Measurements from ENCODE around the gene POMP. TPM values are rescaled to one million over a fixed set of nuclear protein-coding genes. Genes with fewer than 3 reads are reported as not detected.

The POMP gene
- total and polyA plus RNA-seq, 5 donors from 2014 or later = 27.3 to 138 (median 107) TPM

GRCh38 chr13:28618230-28618994 lies 40.5 kb upstream of the POMP start:
- H3K36me3 ChIP-seq (ENCODE audit: control insufficient read depth, insufficient read depth, low read length) = no peaks in the 10 kb centered on the region
- H3K27ac Mint-ChIP-seq = no peak overlapping the region

DNA sequence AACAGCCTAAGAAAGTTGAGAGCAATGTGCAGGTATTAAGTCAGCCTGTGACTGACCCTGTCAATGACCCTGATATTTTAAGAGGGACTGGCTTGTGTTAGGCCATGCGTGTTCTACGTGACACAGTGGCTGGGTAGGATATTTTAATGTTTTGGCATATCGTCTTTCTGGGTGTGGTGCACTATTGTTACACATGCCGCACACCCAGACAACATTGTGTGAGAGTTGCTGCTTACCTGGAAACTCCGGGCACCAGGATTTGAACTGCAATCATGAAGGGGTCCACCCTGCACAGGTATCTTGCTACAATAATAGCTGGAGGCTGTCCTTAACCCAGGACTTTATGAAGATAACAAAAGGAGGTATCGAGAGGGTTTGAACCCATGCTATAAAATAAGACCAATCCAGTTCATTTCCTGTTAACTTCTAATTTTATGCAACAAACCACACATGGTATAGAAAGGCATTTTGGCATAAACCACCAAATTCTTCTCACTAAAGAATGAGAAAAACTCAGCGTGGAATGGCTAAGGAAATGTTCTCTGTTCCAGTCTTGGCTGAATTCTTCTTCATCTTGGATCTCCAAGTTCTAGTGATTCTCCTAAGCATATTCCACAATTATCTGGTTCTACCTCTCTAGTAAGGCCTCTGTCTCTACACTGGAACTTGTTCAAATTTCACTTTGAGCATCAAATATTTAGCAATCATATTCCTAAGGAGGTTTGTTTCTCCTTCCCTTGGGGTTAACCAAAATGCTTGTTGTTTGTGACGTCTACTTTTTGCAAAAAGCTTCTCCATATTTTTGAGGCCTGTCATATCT lies 38.7 kb upstream of the POMP start:
- no peak overlapping the region for H3K27ac ChIP-seq (ENCODE audit: insufficient read depth, low read length, poor library complexity, severe bottlenecking)
- Mint-ChIP-seq H3K27ac (no peak overlapping the region), H3K4me1 (peaks cover 0 to 5% (median 3%) of the 10 kb centered on the region in 4 donors)

More at GRCh38 chr13:28618230-28618994, 40.5 kb upstream of the POMP start:
- Mint-ChIP-seq H3K4me1 (peaks cover 0 to under 1% (median 0%) of the 10 kb centered on the region in 4 donors), H3K27me3 (no peaks in the 10 kb centered on the region), H3K36me3 (no peaks in the 10 kb centered on the region), H3K4me3 (no peak overlapping the region), H3K9me3 (peaks cover 0 to 1% (median 0%) of the 10 kb centered on the region in 7 donors)
- H3K27ac ChIP-seq (ENCODE audit: insufficient read depth, low read length, poor library complexity, severe bottlenecking) = no peak overlapping the region
- ATAC-seq (ENCODE audit: low read depth in 2 of 2) (no peak), DNase-seq (no peak)
- no peaks in the 10 kb centered on the region for H3K27me3 ChIP-seq (ENCODE audit: control insufficient read depth, insufficient read depth, low read length)
- no peaks in the 10 kb centered on the region for H3K9me3 ChIP-seq (ENCODE audit: control insufficient read depth in 2 of 2, low read length in 2 of 2)
- no peak overlapping the region for H3K4me3 ChIP-seq (ENCODE audit: low read depth, low read length)
- no peaks in the 10 kb centered on the region for H3K4me1 ChIP-seq (ENCODE audit: control insufficient read depth, insufficient read depth, low read length, poor library complexity, severe bottlenecking)

DNA sequence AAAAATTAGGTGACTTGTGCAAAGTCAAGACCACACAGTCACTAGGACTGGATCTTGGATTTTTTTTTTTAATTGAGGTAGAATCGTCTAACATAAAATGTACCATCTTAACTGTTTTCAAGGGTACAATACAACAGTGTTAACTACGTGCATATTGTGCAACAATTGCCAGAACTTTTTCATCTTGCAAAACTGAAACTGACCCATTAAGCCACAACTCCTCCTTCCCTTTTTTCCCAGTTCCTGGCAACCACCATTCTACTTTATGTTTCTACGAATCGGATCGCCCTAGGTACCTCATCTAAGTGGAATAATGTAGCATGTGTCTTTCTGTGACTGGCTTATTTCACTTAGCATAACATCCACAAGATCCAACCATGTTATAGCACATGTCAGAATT lies 37.5 kb upstream of the POMP start:
- Histone ChIP-seq H3K4me3 (ENCODE audit: low read depth, low read length) (no peak overlapping the region), H3K36me3 (ENCODE audit: control insufficient read depth, insufficient read depth, low read length) (no peaks in the 10 kb centered on the region), H3K27ac (ENCODE audit: insufficient read depth, low read length, poor library complexity, severe bottlenecking) (no peak overlapping the region), H3K4me1 (ENCODE audit: control insufficient read depth, insufficient read depth, low read length, poor library complexity, severe bottlenecking) (no peaks in the 10 kb centered on the region), H3K9me3 (ENCODE audit: control insufficient read depth in 2 of 2, low read length in 2 of 2) (no peaks in the 10 kb centered on the region), H3K27me3 (ENCODE audit: control insufficient read depth, insufficient read depth, low read length) (no peaks in the 10 kb centered on the region)
- no peaks in the 10 kb centered on the region for H3K27me3 Mint-ChIP-seq
- ATAC-seq (ENCODE audit: low read depth in 2 of 2) (no peak), DNase-seq (no peak)
- H3K36me3 Mint-ChIP-seq = no peaks in the 10 kb centered on the region
- no peak overlapping the region for H3K27ac Mint-ChIP-seq
- peaks cover 0 to 5% (median 3%) of the 10 kb centered on the region in 4 donors for H3K4me1 Mint-ChIP-seq
- H3K4me3 Mint-ChIP-seq = no peak overlapping the region
- peaks cover 0 to 1% (median 0%) of the 10 kb centered on the region in 7 donors for H3K9me3 Mint-ChIP-seq

More for the DNA sequence above, 38.7 kb upstream of the POMP start:
- H3K9me3 Mint-ChIP-seq = peaks cover 0 to 1% (median 0%) of the 10 kb centered on the region in 7 donors
- H3K4me1 ChIP-seq (ENCODE audit: control insufficient read depth, insufficient read depth, low read length, poor library complexity, severe bottlenecking) = no peaks in the 10 kb centered on the region
- no peaks in the 10 kb centered on the region for H3K36me3 Mint-ChIP-seq
- no peaks in the 10 kb centered on the region for H3K27me3 Mint-ChIP-seq
- no peaks in the 10 kb centered on the region for H3K27me3 ChIP-seq (ENCODE audit: control insufficient read depth, insufficient read depth, low read length)
- DNase-seq (no peak), ATAC-seq (ENCODE audit: low read depth in 2 of 2) (no peak)
- H3K9me3 ChIP-seq (ENCODE audit: control insufficient read depth in 2 of 2, low read length in 2 of 2) = no peaks in the 10 kb centered on the region
- no peaks in the 10 kb centered on the region for H3K36me3 ChIP-seq (ENCODE audit: control insufficient read depth, insufficient read depth, low read length)
- H3K4me3 ChIP-seq (ENCODE audit: low read depth, low read length) = no peak overlapping the region
- H3K4me3 Mint-ChIP-seq = no peak overlapping the region

DNA sequence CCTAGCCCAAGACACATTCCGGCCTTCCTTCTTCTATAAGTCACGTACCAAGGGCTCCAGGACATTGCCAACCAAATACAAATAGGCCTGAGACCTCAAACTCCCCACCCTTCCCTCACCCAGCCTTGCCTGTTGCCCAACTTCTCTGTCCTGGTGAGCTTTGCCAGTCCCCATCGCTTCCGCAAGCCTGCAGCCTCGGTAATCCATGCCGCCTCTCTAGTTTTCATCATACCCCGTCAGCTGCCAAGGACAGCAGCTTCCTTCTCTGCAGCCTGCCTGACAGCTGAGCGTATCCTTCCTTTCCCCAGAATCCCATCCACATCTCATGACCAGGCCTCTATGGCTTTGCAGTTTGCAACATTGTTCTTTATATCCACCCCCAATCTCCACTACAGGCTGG lies 36.6 kb upstream of the POMP start:
- no peak overlapping the region for H3K4me3 Mint-ChIP-seq
- Histone ChIP-seq H3K4me1 (ENCODE audit: control insufficient read depth, insufficient read depth, low read length, poor library complexity, severe bottlenecking) (no peaks in the 10 kb centered on the region), H3K27ac (ENCODE audit: insufficient read depth, low read length, poor library complexity, severe bottlenecking) (no peak overlapping the region), H3K27me3 (ENCODE audit: control insufficient read depth, insufficient read depth, low read length) (no peaks in the 10 kb centered on the region), H3K36me3 (ENCODE audit: control insufficient read depth, insufficient read depth, low read length) (no peaks in the 10 kb centered on the region), H3K9me3 (ENCODE audit: control insufficient read depth in 2 of 2, low read length in 2 of 2) (no peaks in the 10 kb centered on the region), H3K4me3 (ENCODE audit: low read depth, low read length) (no peak overlapping the region)
- peaks cover 0 to 5% (median 3%) of the 10 kb centered on the region in 4 donors for H3K4me1 Mint-ChIP-seq
- no peaks in the 10 kb centered on the region for H3K27me3 Mint-ChIP-seq
- peaks cover 0 to 1% (median 0%) of the 10 kb centered on the region in 7 donors for H3K9me3 Mint-ChIP-seq
- ATAC-seq (ENCODE audit: low read depth in 2 of 2) (no peak), DNase-seq (no peak)
- H3K36me3 Mint-ChIP-seq = no peaks in the 10 kb centered on the region
- H3K27ac Mint-ChIP-seq = peak overlapping the region in 1 of 3 donors; percentile 47

DNA sequence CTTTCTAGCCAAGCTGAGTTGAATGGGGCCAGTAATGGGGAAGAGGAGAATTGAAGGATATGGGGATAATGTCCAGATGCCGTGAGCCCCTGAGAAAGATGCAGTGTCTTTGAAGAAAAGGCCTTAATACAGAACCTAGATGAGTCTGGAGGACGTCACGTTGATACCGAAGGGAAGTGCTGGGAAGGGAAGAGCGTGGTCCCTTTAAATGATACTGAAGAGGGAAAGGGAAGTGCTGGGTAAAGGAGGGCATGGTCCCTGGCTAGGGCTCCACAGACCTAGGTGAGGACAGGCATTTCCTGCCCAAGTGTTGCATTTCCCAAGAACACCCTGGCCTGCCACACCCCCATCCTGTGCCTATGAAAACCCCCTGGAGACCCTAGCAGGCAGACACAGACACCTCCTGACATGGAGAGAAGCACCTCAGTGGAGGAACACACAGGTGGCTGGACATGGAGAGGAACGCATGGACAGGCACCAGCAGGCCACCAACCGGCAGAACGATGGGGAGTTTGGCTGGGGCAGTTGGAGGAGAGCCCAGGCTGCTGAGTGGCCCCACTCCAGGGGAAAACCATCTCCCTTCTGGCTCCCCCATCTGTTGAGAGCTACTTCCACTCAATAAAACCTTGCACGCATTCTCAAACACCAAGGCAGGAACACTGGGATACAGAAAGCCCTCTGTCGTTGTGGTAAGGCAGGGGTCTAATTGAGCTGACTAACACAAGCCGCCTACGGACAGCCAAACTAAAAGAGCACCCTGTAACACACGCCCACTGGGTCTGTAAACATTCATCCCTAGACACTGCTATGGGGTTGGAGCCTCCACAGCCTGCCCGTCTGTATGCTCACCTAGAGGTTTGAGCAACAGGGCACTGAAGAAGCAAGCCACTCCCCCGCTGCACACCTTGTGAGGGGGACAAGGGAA lies 34.9 kb upstream of the POMP start:
- Histone ChIP-seq H3K27me3 (ENCODE audit: control insufficient read depth, insufficient read depth, low read length) (peaks cover 3% of the 10 kb centered on the region), H3K27ac (ENCODE audit: insufficient read depth, low read length, poor library complexity, severe bottlenecking) (no peak overlapping the region), H3K36me3 (ENCODE audit: control insufficient read depth, insufficient read depth, low read length) (no peaks in the 10 kb centered on the region), H3K4me1 (ENCODE audit: control insufficient read depth, insufficient read depth, low read length, poor library complexity, severe bottlenecking) (no peaks in the 10 kb centered on the region), H3K9me3 (ENCODE audit: control insufficient read depth in 2 of 2, low read length in 2 of 2) (no peaks in the 10 kb centered on the region), H3K4me3 (ENCODE audit: low read depth, low read length) (no peak overlapping the region)
- H3K4me3 Mint-ChIP-seq = no peak overlapping the region
- H3K4me1 Mint-ChIP-seq = peaks cover 0 to 5% (median 3%) of the 10 kb centered on the region in 4 donors
- peaks cover 3% of the 10 kb centered on the region for H3K27me3 Mint-ChIP-seq
- H3K9me3 Mint-ChIP-seq = peaks cover 0 to 2% (median 0%) of the 10 kb centered on the region in 7 donors
- H3K36me3 Mint-ChIP-seq = no peaks in the 10 kb centered on the region
- peak overlapping the region in 1 of 3 donors; percentile 27 for H3K27ac Mint-ChIP-seq
- DNase-seq = no peak
- no peak for ATAC-seq (ENCODE audit: low read depth in 2 of 2)

DNA sequence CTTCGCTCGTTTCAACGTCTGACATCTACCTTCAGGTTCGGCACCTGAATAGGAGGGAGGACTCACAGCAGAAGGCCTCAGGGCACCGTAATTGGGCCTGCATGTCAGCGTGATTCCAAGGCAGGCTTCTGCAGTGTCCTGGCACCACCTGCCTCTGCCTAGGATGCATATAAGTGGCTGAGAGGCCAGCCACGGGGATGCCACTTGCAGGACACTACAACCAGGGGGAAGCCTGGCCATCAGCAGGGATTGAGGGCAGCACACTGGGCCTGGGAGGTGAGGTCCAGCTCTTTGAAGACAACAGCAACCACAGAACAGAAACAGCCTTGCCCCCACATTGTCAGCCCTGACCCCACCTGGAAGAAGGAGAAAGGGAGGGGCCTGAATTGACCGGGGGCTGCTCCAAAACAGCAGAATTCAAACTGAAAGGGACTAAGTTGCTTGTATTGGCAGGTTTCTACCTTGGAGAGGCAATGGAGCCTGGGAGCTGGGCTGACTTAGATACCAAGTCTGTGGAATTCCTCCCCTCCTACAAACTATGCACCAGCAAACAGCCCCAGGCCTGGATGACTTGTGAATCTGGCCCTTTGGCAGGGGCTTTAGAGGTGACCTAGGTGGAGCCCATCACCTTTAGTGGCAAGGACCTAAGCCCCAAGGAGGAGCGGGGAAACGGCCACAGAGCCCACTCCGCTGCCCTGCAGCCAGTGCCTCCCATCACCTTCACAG lies 34.1 kb upstream of the POMP start:
- peaks cover 4% of the 10 kb centered on the region for H3K27me3 Mint-ChIP-seq
- no peak for DNase-seq
- H3K4me1 Mint-ChIP-seq = peaks cover 0 to 5% (median 3%) of the 10 kb centered on the region in 4 donors
- Histone ChIP-seq H3K36me3 (ENCODE audit: control insufficient read depth, insufficient read depth, low read length) (no peaks in the 10 kb centered on the region), H3K4me3 (ENCODE audit: low read depth, low read length) (no peak overlapping the region), H3K27ac (ENCODE audit: insufficient read depth, low read length, poor library complexity, severe bottlenecking) (no peak overlapping the region), H3K27me3 (ENCODE audit: control insufficient read depth, insufficient read depth, low read length) (peaks cover 3% of the 10 kb centered on the region), H3K4me1 (ENCODE audit: control insufficient read depth, insufficient read depth, low read length, poor library complexity, severe bottlenecking) (no peaks in the 10 kb centered on the region), H3K9me3 (ENCODE audit: control insufficient read depth in 2 of 2, low read length in 2 of 2) (no peaks in the 10 kb centered on the region)
- no peak overlapping the region for H3K27ac Mint-ChIP-seq
- H3K4me3 Mint-ChIP-seq = no peak overlapping the region
- no peaks in the 10 kb centered on the region for H3K36me3 Mint-ChIP-seq
- no peak for ATAC-seq (ENCODE audit: low read depth in 2 of 2)
- H3K9me3 Mint-ChIP-seq = peaks cover 0 to 2% (median 0%) of the 10 kb centered on the region in 7 donors

DNA sequence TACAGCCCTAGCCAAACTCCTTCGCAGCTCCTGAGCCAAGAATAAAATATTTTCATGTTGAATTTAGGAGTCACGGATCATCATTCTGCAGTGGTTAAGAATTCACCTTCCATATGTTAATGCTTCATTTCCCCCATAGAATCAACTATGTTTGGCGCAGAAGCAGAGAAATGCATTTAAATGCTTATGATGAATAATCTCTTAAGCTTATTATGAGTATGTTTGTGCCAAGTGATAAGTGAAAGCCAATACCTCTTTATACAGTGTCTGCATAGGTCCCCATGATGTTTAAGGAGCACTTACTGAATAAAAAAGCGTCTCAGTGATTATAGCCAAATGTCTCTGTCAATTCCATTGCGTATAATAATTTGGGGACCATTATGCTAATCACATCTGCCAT lies 32.7 kb upstream of the POMP start:
- DNase-seq = no peak
- Histone ChIP-seq H3K36me3 (ENCODE audit: control insufficient read depth, insufficient read depth, low read length) (no peaks in the 10 kb centered on the region), H3K4me3 (ENCODE audit: low read depth, low read length) (no peak overlapping the region), H3K9me3 (ENCODE audit: control insufficient read depth in 2 of 2, low read length in 2 of 2) (no peaks in the 10 kb centered on the region), H3K27ac (ENCODE audit: insufficient read depth, low read length, poor library complexity, severe bottlenecking) (no peak overlapping the region), H3K4me1 (ENCODE audit: control insufficient read depth, insufficient read depth, low read length, poor library complexity, severe bottlenecking) (no peaks in the 10 kb centered on the region), H3K27me3 (ENCODE audit: control insufficient read depth, insufficient read depth, low read length) (peaks cover 3% of the 10 kb centered on the region)
- Mint-ChIP-seq H3K9me3 (peaks cover 0 to 2% (median 0%) of the 10 kb centered on the region in 7 donors), H3K36me3 (no peaks in the 10 kb centered on the region), H3K4me1 (peaks cover 0 to 5% (median 3%) of the 10 kb centered on the region in 4 donors), H3K27ac (no peak overlapping the region), H3K27me3 (peaks cover 4% of the 10 kb centered on the region), H3K4me3 (no peak overlapping the region)
- ATAC-seq (ENCODE audit: low read depth in 2 of 2) = no peak
